GM21447 (cell line): ENCODE results near the gene GAL3ST3.
A peak's percentile ranks its signal among the peaks of the same experiment; 100 is the strongest.
"Not testable (repeated sequence)": the region's sequence is repeated elsewhere in the genome, so short reads cannot be mapped to it uniquely, and the experiment has no call there.

Source experiments
- ATAC-seq: cut with Tn5 transposase; IDR thresholded peaks from one replicate; pipeline ENCODE4 v1.9.1; 2021; ENCODE audit not compliant: unreplicated experiment

GAL3ST3 gene, protein sequence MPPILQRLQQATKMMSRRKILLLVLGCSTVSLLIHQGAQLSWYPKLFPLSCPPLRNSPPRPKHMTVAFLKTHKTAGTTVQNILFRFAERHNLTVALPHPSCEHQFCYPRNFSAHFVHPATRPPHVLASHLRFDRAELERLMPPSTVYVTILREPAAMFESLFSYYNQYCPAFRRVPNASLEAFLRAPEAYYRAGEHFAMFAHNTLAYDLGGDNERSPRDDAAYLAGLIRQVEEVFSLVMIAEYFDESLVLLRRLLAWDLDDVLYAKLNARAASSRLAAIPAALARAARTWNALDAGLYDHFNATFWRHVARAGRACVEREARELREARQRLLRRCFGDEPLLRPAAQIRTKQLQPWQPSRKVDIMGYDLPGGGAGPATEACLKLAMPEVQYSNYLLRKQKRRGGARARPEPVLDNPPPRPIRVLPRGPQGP

DNA sequence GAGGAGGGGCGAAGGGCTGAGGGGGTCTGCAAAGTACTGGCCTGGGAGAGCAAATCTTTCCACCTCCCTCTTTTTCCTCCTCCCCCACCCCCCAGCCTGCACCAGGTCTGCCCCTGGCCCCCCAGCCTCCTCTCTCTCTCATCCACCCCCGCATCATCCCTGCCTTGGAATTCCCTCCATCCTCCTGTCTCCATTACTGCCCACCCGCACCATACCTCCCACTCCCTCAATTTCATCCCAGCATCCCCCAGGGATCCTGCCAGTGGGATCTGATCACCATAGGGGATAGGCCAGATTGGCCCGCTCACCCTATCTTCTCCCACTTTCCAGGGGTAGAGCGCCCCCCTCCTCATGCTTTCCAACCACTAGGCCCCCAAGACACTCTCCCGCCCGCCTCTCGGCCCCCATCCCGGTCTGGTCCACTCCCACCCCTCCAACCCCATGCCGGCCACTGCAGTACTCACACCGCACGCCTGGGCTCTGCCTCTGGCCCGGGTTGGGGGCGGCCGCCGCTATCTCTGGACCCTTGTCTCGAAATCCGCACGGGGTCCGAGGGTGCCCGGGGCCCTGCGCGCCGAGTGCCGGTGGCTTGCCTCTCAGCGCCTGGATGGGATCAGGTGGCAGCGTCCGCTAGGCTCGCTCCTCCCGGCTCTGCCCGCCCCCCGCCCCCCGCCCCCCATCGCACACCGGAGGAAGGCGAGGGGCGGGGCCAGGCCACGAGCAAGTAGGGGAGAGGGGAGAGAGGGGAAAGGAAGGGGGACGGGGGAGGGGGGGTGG lies at the start of gene GAL3ST3:
Gene GAL3ST3, minus strand, starts transcription at position 615 of the 777 bp plus-strand sequence. CDS start 3,746 bp downstream, outside the sequence.
- no peak for ATAC-seq

DNA sequence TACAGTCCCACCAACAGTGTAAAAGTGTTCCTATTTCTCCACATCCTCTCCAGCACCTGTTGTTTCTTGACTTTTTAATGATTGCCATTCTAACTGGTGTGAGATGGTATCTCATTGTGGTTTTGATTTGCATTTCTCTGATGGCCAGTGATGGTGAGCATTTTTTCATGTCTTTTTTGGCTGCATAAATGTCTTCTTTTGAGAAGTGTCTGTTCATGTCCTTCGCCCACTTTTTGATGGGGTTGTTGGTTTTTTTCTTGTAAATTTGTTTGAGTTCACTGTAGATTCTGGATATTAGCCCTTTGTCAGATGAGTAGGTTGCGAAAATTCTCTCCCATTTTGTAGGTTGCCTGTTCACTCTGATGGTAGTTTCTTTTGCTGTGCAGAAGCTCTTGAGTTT lies 43.2 kb upstream of the GAL3ST3 start:
- not testable (repeated sequence) for ATAC-seq

DNA sequence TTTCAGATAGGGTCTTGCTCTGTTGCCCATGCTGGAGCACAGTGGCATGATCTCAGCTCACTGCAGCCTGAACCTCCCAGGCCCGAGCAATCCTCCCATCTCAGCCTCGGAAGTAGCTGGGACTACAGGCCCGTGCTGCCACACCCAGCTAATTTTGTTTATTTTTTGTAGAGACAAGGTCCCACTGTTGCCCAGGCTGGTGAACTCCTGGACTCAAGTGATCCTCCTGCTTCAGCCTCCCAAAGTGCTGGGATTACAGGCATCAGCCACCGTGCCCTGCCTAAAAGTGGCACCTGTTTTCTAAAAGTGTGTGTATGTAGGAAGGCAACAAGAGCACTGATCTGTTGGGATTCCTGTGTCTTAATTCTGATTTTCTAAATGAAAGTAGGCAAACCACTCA lies 41.3 kb upstream of the GAL3ST3 start:
- no peak for ATAC-seq

DNA sequence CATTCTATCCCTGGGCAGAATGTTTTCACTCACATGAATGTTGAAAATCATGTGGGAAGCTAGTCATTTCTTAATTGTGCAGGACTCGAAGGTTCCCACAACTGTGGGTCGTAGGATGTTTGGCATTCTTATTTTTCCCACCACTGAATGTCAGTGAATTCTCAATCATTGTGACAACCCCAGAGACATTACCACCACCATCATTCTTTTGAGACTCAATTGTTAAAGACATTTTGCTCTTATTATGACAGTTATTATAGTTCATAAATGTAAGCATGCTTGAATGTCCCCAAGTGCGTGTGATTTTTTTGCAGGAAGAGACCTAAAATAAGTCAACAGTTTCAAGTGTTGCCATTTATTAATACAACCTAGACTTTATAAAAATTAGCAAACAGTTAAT lies 40.1 kb upstream of the GAL3ST3 start:
- no peak for ATAC-seq

DNA sequence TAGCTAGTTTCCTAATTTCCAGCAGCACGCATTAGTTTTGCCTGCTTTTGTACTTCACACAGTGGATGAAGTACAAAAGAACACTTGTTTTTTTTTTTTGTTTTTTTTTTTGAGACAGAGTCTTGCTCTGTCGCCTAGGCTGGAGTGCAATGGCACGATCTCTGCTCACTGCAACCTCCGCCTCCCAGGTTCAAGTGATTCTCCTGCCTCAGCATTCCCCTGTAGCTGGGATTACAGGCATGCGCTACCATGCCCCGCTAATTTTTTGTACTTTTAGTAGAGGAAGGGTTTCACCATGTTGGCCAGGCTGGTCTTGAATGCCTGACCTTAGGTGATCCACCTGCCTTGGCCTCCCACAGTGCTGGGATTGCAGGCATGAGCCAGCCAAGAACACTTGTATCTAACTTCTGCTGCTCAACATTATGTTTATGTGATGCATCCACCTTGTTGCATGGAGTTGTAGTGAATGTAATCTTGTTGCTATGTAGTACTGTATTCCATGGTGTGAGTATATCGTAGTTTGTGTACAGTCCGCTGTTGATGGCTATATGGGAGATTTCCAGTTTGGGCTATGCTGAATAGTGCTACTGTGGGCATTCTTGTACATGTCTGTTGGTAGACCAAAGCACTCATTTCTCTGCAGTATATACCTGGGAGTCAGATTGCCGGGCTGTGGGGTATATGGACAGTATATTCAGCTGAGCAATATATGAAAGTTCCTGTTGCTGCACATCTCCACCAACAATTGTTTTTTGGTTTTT lies 38.4 kb upstream of the GAL3ST3 start:
- no peak for ATAC-seq

DNA sequence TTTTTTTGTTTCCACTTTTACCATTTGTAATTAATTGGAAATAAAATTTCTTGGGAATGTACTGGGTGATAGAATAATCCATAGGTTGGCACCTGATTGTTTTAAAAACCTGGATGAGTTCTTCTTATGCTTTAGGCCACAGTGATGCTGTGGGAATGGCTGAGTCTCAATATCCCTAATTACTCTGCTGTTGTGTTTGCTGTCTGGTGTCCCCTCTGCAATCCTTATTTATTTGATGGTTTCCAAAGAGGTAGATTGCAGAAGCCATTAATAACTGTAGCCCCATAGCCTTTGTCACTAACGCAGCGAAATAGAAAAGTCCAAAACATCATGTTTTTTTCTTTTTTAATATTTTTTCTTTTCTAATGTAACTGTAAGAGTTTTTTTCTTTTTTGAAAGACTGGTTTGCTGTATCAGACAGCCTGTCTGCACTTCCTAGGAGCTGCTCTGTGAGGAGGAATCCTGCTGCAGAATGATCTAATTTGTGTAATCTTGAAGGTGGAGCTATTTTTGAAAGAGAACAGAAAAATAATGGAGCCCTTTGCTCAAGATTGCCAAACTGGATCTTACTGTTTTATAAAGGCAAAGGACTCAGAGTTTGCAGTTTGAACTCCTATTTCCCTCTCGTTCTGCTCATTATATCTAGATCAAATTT lies 36.0 kb upstream of the GAL3ST3 start:
- no peak for ATAC-seq

DNA sequence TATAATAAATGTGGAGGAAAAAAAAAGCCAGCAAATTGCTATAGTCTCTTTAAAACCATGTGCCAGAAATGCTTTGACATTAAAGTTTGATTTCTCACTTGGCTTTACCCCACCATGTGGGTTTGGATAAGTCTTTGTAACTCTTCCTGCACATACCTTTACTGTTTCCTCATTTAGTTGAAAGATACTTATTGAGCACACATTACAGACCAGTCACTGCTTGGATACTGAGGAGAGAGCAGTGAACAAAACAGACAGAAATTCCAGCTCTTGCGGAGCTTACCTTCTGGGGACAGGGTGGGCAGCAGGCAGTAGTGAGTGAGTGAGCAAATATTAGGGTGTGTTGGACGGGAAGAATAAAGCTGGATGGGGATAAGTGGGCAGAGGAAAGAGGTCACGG lies 34.8 kb upstream of the GAL3ST3 start:
- no peak for ATAC-seq

DNA sequence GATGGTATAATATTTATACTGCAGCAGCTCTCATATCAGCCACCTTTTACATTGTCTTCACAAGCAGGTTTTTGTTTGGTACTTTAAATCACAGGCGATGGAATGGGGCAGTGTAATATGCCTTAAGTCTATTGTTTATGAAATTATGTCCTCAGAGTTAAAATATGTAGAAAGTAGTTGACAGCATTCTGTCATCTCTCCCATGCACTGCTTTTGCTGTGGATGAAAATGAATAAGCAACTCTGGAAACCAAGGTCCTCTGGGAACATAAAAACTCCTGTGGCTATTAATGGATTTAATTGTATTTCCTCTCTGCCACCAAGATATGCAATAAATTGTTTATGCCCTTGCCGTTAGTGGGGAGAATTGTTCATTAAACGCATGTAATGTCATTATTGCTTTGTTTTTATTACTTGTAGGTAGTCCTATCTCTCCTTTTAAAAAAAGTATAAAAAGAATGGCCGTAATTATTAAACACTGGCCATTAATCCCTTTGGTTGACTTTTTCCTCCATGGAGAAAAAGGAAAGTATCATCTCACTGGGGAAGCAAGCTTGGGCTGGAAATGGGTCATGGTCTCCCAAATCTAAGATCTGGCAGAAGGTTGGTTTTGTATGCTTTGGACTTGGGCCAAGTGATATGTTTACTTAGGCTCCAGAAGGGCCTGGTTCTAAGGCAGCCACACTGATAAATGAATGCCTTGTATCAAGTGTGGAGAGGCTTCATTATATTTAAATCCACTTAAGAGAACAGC lies 34.2 kb upstream of the GAL3ST3 start:
- ATAC-seq = no peak

DNA sequence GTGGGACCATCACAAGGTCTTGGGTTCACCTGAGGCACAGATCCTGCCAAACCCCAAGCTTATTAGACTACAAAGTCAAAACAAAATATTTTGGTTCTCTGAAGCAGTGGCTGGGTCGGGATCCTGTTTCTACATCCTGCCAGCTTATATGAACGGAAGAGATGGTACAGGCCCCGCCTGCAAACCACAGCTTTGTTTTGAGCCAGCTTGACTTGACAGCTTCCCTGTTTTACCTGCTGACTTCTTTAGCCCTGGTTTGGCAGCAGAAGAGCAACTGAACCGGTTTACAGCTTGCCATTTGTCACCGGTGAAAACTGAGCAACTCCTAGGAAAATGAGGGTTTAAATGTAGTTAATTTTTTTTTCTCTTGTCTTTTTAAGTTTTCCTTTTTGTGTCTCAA lies 32.5 kb upstream of the GAL3ST3 start:
- ATAC-seq = peak; percentile 87

DNA sequence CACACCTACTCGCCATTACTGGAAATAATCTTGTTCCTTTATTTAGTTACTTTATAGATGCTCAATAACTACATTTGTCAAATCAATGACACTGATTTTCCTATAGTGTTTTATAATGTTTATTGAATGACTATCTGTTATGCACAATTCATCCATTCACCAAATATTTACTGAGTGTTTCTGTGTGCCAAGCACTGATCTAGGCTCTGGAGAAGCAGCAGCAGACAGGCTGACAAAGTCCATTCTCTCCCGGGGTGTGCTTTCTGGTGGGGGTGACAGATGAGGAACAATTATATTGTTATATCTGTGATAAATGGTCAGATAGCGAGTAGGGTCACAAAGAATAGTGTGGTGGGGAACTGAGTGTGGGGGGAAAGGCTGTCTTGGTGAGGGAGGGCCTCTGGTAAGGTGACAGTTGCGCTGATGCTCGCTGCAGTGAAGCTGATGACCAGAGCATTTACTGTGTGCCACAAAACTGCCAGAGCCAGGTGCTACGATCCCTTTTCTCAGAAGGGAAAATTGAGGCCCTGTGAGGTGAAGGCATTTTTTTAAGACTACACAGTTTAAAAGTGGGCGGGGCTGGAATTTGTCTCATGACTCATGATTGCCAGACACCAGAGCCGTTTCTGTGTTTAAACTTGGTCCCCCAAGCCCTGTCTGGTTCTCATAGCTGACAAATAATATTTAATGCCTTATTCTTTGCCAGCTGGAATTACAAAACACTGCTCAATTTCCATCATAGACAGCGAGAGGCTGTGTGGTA lies 31.3 kb upstream of the GAL3ST3 start:
- no peak for ATAC-seq

DNA sequence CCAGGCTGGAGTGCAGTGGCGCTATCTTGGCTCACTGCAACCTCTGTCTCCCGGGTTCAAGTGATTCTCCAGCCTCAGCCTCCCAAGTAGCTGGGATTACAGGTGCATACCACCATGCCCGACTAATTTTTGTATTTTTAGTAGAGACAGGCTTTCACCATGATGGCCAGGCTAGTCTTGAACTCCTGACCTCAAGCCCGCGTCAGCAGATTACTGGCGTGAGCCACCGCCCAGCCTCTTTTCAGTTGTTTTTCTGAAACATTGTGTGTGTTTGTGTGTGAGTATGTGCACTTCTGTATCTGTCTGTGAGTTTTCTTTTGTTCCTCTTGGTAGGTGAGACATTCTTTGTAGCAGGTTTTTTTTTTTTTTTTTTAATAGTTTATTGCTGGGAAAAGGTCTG lies 30.0 kb upstream of the GAL3ST3 start:
- ATAC-seq = not testable (repeated sequence)

DNA sequence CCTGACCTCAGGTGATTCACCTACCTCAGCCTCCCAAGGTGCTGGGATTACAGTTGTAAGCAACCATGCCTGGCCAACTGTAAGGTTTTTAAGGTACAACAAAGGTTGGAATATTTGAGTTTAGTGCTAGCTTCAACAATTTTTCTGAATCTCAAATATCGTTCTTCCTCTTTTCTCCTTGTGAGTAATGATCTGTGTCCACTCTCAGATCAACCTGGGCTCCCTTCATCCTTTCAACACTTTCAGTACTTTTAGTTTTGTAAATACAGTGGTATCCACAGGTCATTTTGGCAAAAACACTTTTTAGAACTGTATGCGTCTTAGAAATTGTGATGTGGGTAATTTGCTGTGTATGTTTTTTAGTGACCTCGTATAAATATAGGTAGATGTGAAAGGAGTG lies 29.0 kb upstream of the GAL3ST3 start:
- no peak for ATAC-seq

DNA sequence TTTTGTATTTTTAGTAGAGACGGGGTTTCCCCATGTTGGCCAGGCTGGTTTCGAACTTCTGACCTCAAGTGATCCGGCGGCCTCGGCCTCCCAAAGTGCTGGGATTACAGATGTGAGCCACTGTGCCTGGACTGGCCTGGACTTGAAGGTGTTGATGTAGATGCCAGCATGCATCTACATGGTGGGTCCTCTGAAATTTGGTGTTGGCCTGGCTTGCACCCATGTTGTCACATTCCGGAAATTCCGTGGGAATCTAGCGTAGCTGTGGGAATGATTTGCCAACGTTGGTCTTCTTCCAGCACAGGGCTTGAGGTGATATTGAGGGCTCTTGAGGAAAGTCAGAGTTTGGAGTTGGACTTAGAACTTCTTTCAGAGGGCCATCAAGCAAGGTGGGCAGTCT lies 27.6 kb upstream of the GAL3ST3 start:
- no peak for ATAC-seq

DNA sequence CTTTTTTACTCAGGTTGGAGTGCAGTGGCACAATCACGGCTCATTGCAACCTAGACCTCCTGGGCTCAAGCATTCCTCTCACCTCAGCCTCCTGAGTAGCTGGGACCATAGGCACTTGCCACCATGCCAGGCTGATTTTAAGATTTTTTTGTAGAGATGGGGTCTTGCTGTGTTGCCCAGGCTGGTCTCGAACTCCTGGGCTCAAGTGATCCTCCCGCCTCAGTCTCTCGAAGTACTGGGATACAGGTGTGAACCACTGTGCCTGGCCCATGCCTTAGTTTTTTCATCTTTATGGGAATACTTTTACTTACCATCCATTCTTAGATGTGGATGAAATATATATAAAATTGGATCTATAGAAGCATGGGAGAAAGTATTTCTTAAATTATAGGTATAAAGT lies 26.3 kb upstream of the GAL3ST3 start:
- no peak for ATAC-seq

DNA sequence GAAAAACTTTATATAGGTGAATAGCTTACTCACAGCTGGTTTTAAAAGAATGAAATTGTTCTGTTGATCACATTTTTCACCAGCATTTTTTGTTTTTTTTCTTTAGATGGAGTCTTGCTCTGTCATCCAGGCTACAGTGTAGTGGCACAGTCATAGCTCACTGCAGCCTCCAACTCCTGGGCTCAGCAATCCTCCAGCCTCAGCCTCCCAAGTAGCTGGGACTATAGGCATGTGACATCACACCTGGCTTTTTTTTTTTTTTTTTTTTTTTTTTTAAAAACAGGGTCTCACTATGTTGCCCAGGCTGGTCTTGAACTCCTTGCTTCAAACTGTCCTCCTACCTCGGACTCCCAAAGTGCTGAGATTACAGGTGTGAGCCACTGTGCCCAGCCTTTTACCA lies 24.7 kb upstream of the GAL3ST3 start:
- ATAC-seq = no peak

DNA sequence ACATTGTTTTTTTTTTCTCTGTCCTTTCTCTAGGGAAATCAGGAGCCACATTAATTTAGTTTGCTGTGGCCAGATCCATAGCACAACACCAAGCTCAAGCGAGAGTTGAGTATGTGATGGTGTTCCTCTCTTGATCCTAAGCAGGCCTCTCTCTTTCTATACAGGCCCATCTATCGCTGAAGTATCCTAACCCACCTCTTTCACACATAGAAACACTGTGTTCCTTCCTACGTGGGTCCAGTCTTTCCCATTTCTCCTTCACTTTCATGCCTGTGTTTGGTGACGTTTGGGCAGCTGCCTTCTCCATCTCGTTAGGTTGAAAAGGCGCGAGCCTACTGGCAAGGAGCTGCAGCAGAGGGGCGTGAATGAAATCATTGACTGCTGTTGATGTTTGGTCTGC lies 23.6 kb upstream of the GAL3ST3 start:
- ATAC-seq = no peak

DNA sequence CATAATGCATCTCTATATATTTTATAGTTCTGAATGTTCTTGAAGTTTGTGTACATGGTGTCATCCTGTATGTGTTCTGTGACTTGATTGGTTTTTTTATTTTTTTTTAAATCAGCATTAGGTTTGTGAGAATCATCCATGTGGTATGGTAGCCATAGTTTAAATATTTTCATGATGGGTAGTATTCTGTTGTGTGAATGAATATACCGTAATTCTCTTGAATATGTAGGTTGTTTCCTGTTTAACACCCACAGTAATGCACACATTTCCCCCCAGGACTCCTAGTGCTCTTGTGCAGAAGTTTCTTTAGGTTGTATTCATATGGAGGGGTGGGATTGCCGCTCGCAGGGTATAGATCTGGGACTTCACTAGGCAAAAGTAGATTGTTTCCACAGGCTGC lies 23.1 kb upstream of the GAL3ST3 start:
- ATAC-seq = no peak

DNA sequence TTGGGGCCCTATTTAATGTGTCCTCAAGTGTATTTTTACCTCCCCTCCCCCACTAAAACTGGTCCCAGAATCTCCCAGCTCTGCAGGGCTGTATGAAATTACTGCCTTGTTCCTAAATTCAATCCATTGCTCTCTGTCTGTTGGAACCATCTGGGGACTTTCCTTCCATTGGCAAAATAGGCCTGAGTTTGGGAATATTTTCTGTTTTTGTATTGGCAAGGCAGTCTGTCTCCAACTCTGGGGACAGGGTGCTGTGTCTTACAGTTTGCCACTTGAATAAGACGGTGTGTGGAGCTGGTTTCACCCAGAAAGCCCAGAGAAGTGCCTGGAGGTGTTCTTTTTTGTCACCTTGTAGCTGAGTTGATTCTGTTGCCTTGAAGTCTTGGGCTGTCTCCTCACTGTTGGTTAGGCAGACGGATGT lies 22.4 kb upstream of the GAL3ST3 start:
- no peak for ATAC-seq

DNA sequence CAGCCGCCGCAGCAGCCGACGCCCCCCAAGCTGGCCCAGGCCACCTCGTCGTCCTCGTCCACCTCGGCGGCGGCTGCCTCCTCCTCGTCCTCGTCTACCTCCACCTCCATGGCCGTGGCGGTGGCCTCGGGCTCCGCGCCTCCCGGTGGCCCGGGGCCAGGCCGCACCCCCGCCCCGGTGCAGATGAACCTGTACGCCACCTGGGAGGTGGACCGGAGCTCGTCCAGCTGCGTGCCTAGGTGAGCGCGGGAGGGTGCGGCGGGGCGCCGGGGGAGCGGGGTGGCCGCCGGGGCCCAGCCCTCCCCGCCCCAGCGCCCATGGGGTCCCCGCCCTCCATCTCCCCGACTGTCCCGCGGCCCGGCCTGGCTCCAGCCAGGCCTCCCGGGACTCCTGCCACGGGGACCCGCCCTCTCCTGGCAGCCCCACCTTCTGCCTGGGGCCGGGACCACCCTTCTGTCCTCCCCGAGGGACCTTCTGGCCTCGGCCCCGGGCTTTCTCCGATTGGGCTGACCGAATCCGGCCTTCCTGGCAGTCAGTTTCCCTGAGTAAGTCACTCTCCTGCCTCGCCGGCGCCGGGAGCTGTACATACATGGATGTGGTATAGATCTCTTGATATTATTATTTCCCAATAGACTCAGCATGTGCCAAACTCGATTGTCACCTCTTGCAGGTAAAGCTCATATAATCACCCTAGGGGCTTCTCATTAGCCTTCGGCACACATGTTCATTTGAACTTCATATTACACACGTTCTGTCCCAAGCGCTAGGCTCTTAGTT lies 21.8 kb upstream of the GAL3ST3 start:
- ATAC-seq = no peak
